Gastroesophageal sphincter (tissue), 4 donors: ENCODE data around the gene MRPL30. TPM values are rescaled to one million over a fixed set of nuclear protein-coding genes. Genes with fewer than 3 reads are reported as not detected.

Source experiments
- ATAC-seq: fragments of 150-250 bp; one replicate; pipeline ENCODE4 v1.9.1; 2016; ENCODE audit warnings: mild to moderate bottlenecking, moderate library complexity
- H3K27ac ChIP-seq, 4 donors: fragments of 200-600 bp; sonication (generic) in 3 of 4; 1 replicate in 3 of 4; 2 replicates in 1 of 4; pipeline ENCODE4 v1.5.1; 2016 to 2019
- H3K27me3 ChIP-seq: fragments of 200-600 bp; sonication (generic); one replicate; pipeline ENCODE4 v1.5.1; 2019
- H3K36me3 ChIP-seq, 2 donors: fragments of 200-600 bp; sonication (generic); one replicate each; pipeline ENCODE4 v1.5.1; 2019; ENCODE audit warnings: control low read depth in 1 of 2
- H3K4me1 ChIP-seq, 3 donors: fragments of 200-600 bp; sonication (generic); 1 replicate in 2 of 3; 2 replicates in 1 of 3; pipeline ENCODE4 v1.5.1; 2016 to 2019; ENCODE audit warnings: control low read depth in 2 of 3
- H3K4me3 ChIP-seq, 2 donors: fragments of 200-600 bp; sonication (generic); one replicate each; pipeline ENCODE4 v1.5.1; 2019; ENCODE audit warnings: mild to moderate bottlenecking in 1 of 2, moderate library complexity in 1 of 2
- H3K9me3 ChIP-seq, 3 donors: fragments of 200-600 bp; sonication (generic); one replicate each; pipeline ENCODE4 v1.5.1; 2017 to 2019; ENCODE audit warnings: control low read depth in 2 of 3
- EP300 ChIP-seq: sonication (generic); formaldehyde crosslinking; IDR thresholded peaks from one replicate; pipeline ENCODE4 v1.6.1; 2017; ENCODE audit warnings: antibody characterized with exemption, mild to moderate bottlenecking
- POLR2A ChIP-seq, 2 donors: fragments of 450-650 bp; IDR thresholded peaks; one replicate each; pipeline ENCODE4 v1.6.1; 2017; ENCODE audit warnings: antibody characterized with exemption in 2 of 2, mild to moderate bottlenecking in 2 of 2, moderate library complexity in 1 of 2
- POLR2AphosphoS5 ChIP-seq: sonication (generic); formaldehyde crosslinking; IDR thresholded peaks from one replicate; pipeline ENCODE4 v1.6.1; 2017; ENCODE audit warnings: antibody characterized with exemption
- WGBS, 2 donors: methylation state at CpG; one replicate each; pipeline ENCODE4 v1.1.5; 2018; ENCODE audit warnings: low coverage in 1 of 2; 5-methylcytosine and 5-hydroxymethylcytosine counted together
- total RNA-seq, 4 donors: library from RNA; depleted of rRNA; stranded (reverse); fragments of >200 nt; gene quantifications; one replicate each; pipeline ENCODE4 v1.1.0, GENCODE V29; 2016
- TF ChIP-seq, protein P1 (sequence below), 4 experiments: fragments of 200-600 bp in 2 of 4; fragments of 450-650 bp in 2 of 4; sonication (generic) in 1 of 4; IDR thresholded peaks; one replicate each; pipeline ENCODE4 v1.5.1; 2017 to 2019; ENCODE audit warnings: antibody characterized with exemption in 4 of 4, mild to moderate bottlenecking in 2 of 4, moderate library complexity in 2 of 4

The MRPL30 gene
- total RNA-seq, 4 donors from 2014 or later, result 20.2 to 29.8 (median 27.1) TPM

GRCh38 chr2:99154643-99155536 lies 26.1 kb upstream of the MRPL30 start, which contains the start of the genes LIPT1 and TSGA10:
LIPT1 (plus strand) TSS chr2:99154967; CDS start chr2:99161958, 6,991 bp downstream.
TSGA10 (minus strand) TSS chr2:99154942; CDS start chr2:99109439, 45,503 bp downstream.
- ATAC-seq, result peak; percentile 99
- Histone ChIP-seq H3K36me3 (peaks cover 0 to 29% of the 10 kb centered on the region in 2 donors), H3K27ac (peak within 1 kb of the TSS; percentile 78 to 93 (median 88)), H3K27me3 (no peaks in the 10 kb centered on the region), H3K9me3 (no peaks in the 10 kb centered on the region), H3K4me1 (peaks cover 3 to 24% (median 15%) of the 10 kb centered on the region in 3 donors), H3K4me3 (peak within 1 kb of the TSS; percentile 66 to 67)
- 0% methylated on average over 17 to 25 of the region's 70 CpGs for WGBS, 2 donors
- TF ChIP-seq POLR2AphosphoS5, result peak; percentile 92
- no peak for TF ChIP-seq EP300
- peak; percentile 68 to 78 for TF ChIP-seq POLR2A (IDR thresholded peaks at IDR 0.05)
- TF ChIP-seq, protein P1, sequence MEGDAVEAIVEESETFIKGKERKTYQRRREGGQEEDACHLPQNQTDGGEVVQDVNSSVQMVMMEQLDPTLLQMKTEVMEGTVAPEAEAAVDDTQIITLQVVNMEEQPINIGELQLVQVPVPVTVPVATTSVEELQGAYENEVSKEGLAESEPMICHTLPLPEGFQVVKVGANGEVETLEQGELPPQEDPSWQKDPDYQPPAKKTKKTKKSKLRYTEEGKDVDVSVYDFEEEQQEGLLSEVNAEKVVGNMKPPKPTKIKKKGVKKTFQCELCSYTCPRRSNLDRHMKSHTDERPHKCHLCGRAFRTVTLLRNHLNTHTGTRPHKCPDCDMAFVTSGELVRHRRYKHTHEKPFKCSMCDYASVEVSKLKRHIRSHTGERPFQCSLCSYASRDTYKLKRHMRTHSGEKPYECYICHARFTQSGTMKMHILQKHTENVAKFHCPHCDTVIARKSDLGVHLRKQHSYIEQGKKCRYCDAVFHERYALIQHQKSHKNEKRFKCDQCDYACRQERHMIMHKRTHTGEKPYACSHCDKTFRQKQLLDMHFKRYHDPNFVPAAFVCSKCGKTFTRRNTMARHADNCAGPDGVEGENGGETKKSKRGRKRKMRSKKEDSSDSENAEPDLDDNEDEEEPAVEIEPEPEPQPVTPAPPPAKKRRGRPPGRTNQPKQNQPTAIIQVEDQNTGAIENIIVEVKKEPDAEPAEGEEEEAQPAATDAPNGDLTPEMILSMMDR (IDR thresholded peaks at IDR 0.05), result peak in 1 of 4 experiments; percentile 30

DNA sequence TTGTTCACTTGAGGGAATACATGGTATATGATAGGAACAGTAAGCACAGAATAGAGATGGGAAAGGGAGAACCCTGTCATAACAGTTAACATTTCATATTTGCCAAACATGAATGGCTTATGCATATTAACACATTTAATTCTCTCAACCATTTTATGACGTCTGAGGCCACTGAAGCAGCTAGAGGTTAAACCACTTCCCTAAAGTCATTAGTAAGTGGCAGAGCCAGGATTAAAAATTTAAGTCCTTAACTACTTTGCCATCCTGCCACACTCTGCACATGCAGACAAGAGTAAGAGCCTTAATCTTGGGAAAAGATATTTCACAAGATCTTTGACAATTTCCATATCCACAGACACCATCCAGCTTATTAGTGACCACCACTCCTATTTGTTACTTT lies 24.1 kb upstream of the MRPL30 start:
- no peaks in the 10 kb centered on the region for H3K27me3 ChIP-seq
- TF ChIP-seq EP300, result no peak
- no peak for TF ChIP-seq POLR2AphosphoS5
- TF ChIP-seq, protein P1 (IDR thresholded peaks at IDR 0.05), result no peak
- no peak for TF ChIP-seq POLR2A (IDR thresholded peaks at IDR 0.05)
- no peak overlapping the region for H3K27ac ChIP-seq
- H3K36me3 ChIP-seq, result peaks cover 0 to 38% of the 10 kb centered on the region in 2 donors
- no peaks in the 10 kb centered on the region for H3K9me3 ChIP-seq
- 53 to 71% methylated on average over 1 of the region's 1 CpG for WGBS, 2 donors
- peaks cover 3 to 24% (median 15%) of the 10 kb centered on the region in 3 donors for H3K4me1 ChIP-seq
- H3K4me3 ChIP-seq, result no peak overlapping the region
- ATAC-seq, result no peak

GRCh38 chr2:99158599-99158998 lies 22.4 kb upstream of the MRPL30 start:
- 75 to 100% methylated on average over 1 to 2 of the region's 5 CpGs for WGBS, 2 donors
- peaks cover 3 to 21% (median 15%) of the 10 kb centered on the region in 3 donors for H3K4me1 ChIP-seq
- H3K27me3 ChIP-seq, result no peaks in the 10 kb centered on the region
- H3K4me3 ChIP-seq, result no peak overlapping the region
- no peak overlapping the region for H3K27ac ChIP-seq
- no peak for TF ChIP-seq POLR2AphosphoS5
- TF ChIP-seq, protein P1 (IDR thresholded peaks at IDR 0.05), result no peak
- no peak for TF ChIP-seq POLR2A (IDR thresholded peaks at IDR 0.05)
- TF ChIP-seq EP300, result no peak
- H3K9me3 ChIP-seq, result no peaks in the 10 kb centered on the region
- H3K36me3 ChIP-seq, result peaks cover 0 to 53% of the 10 kb centered on the region in 2 donors
- ATAC-seq, result no peak

- no peak for TF ChIP-seq EP300
- TF ChIP-seq, protein P1 (IDR thresholded peaks at IDR 0.05), result no peak
- TF ChIP-seq POLR2A (IDR thresholded peaks at IDR 0.05), result no peak
- TF ChIP-seq POLR2AphosphoS5, result no peak
- H3K27ac ChIP-seq, result no peak overlapping the region
Observed at GRCh38 chr2:99159594-99159993, 21.4 kb upstream of the MRPL30 start.

More at GRCh38 chr2:99159594-99159993, 21.4 kb upstream of the MRPL30 start:
- H3K4me1 ChIP-seq, result peaks cover 3 to 13% (median 8%) of the 10 kb centered on the region in 3 donors
- H3K36me3 ChIP-seq, result peaks cover 0 to 62% of the 10 kb centered on the region in 2 donors
- 80 to 88% methylated on average over 4 of the region's 4 CpGs for WGBS, 2 donors
- H3K9me3 ChIP-seq, result no peaks in the 10 kb centered on the region
- no peak overlapping the region for H3K4me3 ChIP-seq
- no peak for ATAC-seq
- no peaks in the 10 kb centered on the region for H3K27me3 ChIP-seq
